ENCODE measurements around the gene GMPS. TPM values are rescaled to one million over a fixed set of nuclear protein-coding genes. Genes with fewer than 3 reads are reported as not detected.
"Not testable (repeated sequence)": the region's sequence is repeated elsewhere in the genome, so short reads cannot be mapped to it uniquely, and the experiment has no call there.

Gene GMPS
- total RNA-seq, 4 donors from 2014 or later = 20.7 to 37.0 (median 25.5) TPM

- ATAC-seq (ENCODE audit: low FRiP score) (no peak), DNase-seq (ENCODE audit: low spot score) (no peak)
These were observed 18.1 kb upstream of the GMPS start for GRCh38 chr3:155852341-155852740.

GRCh38 chr3:155853214-155854140 is 17.0 kb upstream of the GMPS start:
- DNase-seq (ENCODE audit: low spot score) = no peak
- no peak for TF ChIP-seq CTCF (IDR thresholded peaks at IDR 0.05)
- ATAC-seq (ENCODE audit: low FRiP score) = peak; percentile 12

More at GRCh38 chr3:155852341-155852740, 18.1 kb upstream of the GMPS start:
- TF ChIP-seq CTCF (IDR thresholded peaks at IDR 0.05) = no peak

- ATAC-seq (ENCODE audit: low FRiP score) (peak; percentile 100), DNase-seq (ENCODE audit: low spot score) (peak; percentile 98)
- TF ChIP-seq CTCF (IDR thresholded peaks at IDR 0.05) = no peak
These were observed 16.1 kb upstream of the GMPS start, which contains the start of gene SLC33A1 for GRCh38 chr3:155854141-155854940. TSS of gene SLC33A1 (minus strand) at chr3:155854427. CDS start at chr3:155853997, 430 bp downstream.

- DNase-seq (ENCODE audit: low spot score) (no peak), ATAC-seq (ENCODE audit: low FRiP score) (no peak)
- no peak for TF ChIP-seq CTCF (IDR thresholded peaks at IDR 0.05)
These were observed 10.6 kb upstream of the GMPS start for GRCh38 chr3:155859859-155860258.

- ATAC-seq (ENCODE audit: low FRiP score); DNase-seq (ENCODE audit: low spot score): not testable (repeated sequence)
These were observed 10.0 kb upstream of the GMPS start for GRCh38 chr3:155860424-155860823.

GRCh38 chr3:155861476-155862183 is 8.8 kb upstream of the GMPS start:
- no peak for TF ChIP-seq CTCF (IDR thresholded peaks at IDR 0.05)
- DNase-seq (ENCODE audit: low spot score) (no peak), ATAC-seq (ENCODE audit: low FRiP score) (no peak)

- ATAC-seq (ENCODE audit: low FRiP score); DNase-seq (ENCODE audit: low spot score): not testable (repeated sequence)
These were observed 8.0 kb upstream of the GMPS start for GRCh38 chr3:155862290-155862982.

Measured in omental fat pad (tissue), 4 donors.